GM19372 (cell line): ENCODE results near the gene KRT79.

Experiments used
- ATAC-seq: cut with Tn5 transposase; IDR thresholded peaks from one replicate; pipeline ENCODE4 v1.9.1; 2021; ENCODE audit warnings: mild to moderate bottlenecking, low read depth, moderate library complexity; ENCODE audit not compliant: unreplicated experiment

The KRT79 gene

GRCh38 chr12:52836042-52836466 lies 1.9 kb upstream of the KRT79 start:
- no peak for ATAC-seq

DNA sequence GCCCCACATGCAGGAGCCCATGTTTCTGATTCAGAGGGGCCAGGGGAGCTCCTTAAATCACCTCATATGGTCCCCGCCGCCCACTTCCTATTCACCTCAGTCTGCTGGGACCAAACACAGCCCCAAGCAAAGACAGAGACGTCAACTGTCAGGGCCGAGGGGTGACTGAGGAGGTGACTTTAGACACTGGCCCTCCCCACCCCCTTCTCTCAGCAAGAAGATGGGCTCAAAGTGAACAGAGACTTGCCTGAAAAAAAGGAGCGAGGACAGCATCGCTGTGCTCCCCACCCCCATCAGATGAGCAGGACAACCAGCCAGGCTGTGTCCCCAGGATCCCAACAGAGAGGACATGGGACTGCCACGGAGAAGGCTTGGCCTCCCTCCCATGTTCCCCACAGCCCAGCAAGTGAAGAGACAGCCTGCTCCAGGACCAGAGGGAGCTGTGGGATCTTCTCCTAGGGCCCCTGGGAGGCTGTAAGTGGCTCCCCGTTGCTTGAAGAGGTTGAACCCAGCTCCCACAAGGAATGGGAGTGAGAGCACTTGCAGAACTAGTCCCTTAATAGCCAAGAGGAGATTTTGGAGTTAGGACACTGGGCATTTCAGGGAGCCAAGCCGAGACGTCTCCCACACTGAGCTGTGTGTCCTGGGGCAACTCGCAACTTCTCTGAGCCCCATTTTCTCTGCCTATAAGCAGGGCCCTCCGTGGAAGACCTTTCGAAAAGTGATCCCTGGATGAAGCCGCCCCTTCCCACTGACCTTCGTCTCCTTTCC lies 1.3 kb upstream of the KRT79 start:
- ATAC-seq = no peak

GRCh38 chr12:52834727-52835001 lies 553 bp upstream of the KRT79 start:
- no peak for ATAC-seq

DNA sequence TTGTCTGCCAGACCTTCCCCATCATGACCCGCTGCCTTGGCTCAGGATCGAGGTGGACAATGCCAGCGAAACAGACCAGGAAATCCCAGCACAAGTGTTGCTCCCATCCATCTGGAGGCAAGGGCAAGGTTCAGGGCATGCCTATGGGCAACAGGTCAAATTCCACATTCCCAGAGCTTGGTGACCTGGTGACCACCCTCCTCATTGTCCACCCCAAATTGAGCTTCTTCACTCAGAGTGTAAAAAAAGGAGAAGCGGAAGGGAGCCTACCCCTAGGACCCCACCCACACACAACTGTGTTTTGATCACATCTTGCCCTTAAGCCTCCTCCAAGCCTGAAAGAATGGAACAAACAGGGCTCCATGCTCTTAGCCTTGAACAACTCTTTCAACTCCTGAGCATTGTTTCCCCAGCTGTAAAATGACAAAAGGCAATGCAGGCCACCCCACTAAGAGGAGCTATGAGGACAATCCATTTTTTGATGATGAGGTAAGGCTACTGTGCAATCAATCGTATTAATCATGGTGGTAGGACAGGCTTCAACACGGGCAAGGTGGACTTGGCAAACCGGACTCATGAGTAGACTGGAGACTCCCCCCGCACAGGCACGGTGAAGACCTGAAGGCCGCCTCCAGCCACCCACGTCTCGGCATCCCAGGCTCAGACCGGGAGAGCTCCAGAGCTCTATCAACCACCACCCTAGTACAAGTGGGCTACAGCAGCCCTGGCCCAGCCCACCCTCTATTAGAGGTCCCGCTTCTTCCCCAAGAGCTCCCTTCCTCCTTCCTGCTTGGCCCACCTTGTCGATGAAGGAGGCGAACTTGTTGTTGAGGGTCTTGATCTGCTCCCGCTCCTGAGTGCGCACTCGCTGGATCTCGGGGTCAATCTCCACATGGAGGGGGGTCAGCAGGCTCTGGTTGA lies 866 bp downstream of the KRT79 start:
- ATAC-seq = no peak

DNA sequence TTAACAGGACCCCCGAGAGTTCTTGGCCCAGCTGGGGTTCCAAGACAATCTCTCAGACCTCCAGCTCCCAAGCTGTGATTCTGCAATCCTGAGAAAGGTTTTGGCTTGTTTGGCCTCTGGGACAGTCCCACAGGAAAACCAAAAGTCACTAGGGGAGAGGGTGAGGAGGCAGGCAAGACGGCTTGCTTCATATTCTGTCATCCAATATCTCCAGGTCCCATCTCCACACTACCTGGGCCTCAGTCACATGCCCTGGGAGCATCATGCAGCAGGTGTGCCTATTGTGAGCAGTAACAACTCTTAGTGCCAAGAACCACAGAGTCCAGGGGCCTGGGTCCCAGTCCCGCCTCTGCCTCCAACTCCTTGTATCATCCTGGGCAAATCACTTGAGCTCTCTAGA lies 1.7 kb downstream of the KRT79 start:
- ATAC-seq = no peak

- no peak for ATAC-seq
These were observed 2.9 kb downstream of the KRT79 start for GRCh38 chr12:52831251-52831650.

- ATAC-seq = no peak
These were observed 3.9 kb downstream of the KRT79 start for GRCh38 chr12:52829986-52830770.

- ATAC-seq = no peak
These were observed 5.5 kb downstream of the KRT79 start for GRCh38 chr12:52828591-52829021.

GRCh38 chr12:52828156-52828555 lies 6.0 kb downstream of the KRT79 start:
- no peak for ATAC-seq

- no peak for ATAC-seq
These were observed 6.5 kb downstream of the KRT79 start for GRCh38 chr12:52827499-52828090.

- ATAC-seq = no peak
These were observed 7.3 kb downstream of the KRT79 start for GRCh38 chr12:52826611-52827498.

DNA sequence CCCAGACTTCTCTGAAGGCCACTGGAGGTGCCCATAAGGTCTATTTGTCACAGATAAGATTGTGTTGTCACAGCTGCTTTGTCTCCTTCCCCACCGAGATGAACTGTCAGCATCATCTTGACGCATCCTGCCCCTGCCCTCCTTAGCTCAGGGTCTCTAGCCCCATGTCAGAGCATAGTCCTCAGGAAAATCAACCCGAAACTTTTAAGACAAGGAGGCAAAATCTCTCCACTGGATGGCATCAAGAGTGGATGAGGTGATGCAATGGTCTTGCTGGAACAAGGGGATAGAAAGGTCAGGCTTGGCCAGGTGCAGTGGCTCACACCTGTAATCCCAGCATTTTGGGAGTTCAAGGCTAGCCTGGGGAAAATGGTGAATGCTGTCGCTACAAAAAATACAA lies 8.2 kb downstream of the KRT79 start:
- ATAC-seq = no peak

- no peak for ATAC-seq
These were observed 9.2 kb downstream of the KRT79 start for GRCh38 chr12:52824741-52825410.

GRCh38 chr12:52823761-52824450 lies 10.2 kb downstream of the KRT79 start:
- no peak for ATAC-seq

- no peak for ATAC-seq
These were observed 11.2 kb downstream of the KRT79 start for GRCh38 chr12:52822771-52823510.

DNA sequence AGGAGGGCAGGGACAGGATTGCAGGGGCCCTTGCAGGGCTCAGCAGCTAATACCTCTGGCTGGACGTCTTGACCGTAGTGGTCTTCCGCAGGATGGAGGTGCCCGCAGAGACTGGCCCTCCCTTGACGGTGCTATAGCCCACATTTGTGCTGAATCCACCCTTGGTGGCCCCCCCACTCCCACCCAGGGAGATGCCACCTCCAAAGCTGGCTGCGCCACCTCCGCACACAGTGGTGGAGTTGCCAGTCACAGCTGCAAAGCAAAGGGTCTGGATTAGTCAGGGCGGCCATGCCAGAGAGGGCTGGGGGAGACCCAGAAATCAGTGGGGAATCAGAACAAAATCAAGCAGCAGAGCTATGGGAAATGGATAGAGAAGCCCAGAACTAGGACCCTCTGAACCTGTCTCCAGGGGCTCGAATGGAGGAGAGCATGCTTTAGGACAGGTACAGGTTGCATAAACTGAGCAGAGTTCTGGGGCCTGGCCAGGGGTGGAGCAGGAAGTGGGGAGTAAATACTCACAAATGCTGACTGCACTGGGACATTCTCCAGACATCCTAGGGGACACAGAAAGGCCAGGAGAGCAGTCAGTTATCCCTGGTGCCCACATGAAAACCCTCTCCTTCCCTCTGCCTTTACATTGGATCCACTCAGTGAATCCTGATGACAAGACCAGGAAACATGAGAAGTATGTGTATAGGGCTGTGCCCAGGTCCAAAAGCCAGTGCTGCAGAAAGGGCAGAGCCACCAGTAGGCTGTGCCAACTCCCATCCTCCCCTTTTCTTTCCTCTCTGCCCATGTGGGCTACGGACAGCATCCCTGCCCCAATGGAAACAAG lies 12.1 kb downstream of the KRT79 start:
- ATAC-seq = no peak
